DMS 273 treated with DMSO at 0.1 percent for 48 hours (cell line): Measurements from ENCODE around the gene DNAAF1.
"Not testable (repeated sequence)": the region's sequence is repeated elsewhere in the genome, so short reads cannot be mapped to it uniquely, and the experiment has no call there.

Experiments used
- DNase-seq: peaks from one replicate; lab custom pipeline; 2025; lab: John Stamatoyannopoulos, UW

Gene DNAAF1

DNA sequence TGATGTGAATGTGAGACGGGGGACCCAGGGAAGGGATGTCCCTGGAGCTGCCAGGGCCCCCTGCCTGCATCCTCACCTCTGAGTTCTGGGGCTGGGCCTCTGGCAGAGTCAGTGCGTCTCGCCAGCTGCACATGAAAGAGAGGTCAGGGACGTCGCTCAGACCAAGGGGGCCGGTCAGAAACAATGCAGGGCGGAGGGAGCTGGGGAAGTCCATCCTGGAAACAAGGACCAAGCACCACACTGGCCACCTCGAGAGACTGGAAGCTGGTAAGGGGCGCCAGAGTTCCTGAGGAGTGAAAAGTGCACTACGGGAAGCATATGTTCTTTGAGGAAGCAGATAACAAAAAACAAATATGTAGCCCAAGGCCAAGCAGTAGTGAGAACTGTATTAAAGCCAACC, 39.7 kb downstream of the DNAAF1 start:
- DNase-seq: no peak

- peak; percentile 68 for DNase-seq
Observed at GRCh38 chr16:84186685-84187437, 41.8 kb downstream of the DNAAF1 start, which contains the start of gene TAF1C. Gene TAF1C, minus strand, starts transcription at chr16:84187057. Its CDS starts 2,069 bp downstream, at chr16:84184988.

- DNase-seq: no peak
Observed at GRCh38 chr16:84190731-84191388, 45.8 kb downstream of the DNAAF1 start, which contains the start of gene ADAD2. Gene ADAD2, plus strand, starts transcription at chr16:84191157. Its CDS starts 74 bp downstream, at chr16:84191231.

- no peak for DNase-seq
Observed at GRCh38 chr16:84191466-84191865, 46.4 kb downstream of the DNAAF1 start.

DNA sequence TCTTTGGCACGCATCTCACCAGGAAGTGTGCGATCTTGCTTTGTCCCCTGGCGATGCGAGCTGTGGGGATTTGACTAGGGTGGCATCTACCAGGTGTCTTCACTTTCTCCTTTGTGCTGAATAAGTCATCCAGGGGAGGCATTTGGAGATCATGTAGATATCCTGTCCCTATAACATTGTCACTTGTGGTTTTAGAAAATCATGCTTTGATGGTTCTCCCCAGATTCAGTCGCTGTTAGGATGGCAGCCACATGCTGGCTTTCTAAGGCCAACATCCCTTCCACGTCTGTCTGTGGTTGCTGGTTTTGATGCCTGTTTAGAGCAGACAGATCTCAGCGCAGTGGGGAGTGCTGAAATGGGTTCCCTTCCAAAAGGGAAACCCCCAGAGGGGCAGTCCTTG, 48.4 kb downstream of the DNAAF1 start:
- DNase-seq: no peak

DNA sequence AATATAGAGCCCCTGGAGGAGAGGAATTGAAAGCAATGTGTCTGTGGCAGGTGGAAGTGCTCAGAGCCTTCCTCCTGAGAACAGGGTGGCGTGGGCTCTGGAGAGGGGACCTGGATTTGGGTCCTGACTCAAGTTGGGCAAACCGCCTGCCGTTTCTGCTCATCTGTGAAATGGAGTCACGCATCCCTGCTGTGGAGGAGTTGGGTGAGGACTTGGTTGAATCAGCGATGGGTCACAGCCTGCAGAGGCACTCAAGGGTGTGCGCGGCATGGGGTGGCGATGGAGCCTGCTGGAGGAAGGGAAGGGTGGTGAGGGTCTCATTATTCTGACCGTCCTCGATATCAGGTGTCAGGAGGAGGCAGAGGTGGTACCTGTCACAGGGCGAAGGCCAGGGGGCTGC, 48.9 kb downstream of the DNAAF1 start:
- no peak for DNase-seq

DNA sequence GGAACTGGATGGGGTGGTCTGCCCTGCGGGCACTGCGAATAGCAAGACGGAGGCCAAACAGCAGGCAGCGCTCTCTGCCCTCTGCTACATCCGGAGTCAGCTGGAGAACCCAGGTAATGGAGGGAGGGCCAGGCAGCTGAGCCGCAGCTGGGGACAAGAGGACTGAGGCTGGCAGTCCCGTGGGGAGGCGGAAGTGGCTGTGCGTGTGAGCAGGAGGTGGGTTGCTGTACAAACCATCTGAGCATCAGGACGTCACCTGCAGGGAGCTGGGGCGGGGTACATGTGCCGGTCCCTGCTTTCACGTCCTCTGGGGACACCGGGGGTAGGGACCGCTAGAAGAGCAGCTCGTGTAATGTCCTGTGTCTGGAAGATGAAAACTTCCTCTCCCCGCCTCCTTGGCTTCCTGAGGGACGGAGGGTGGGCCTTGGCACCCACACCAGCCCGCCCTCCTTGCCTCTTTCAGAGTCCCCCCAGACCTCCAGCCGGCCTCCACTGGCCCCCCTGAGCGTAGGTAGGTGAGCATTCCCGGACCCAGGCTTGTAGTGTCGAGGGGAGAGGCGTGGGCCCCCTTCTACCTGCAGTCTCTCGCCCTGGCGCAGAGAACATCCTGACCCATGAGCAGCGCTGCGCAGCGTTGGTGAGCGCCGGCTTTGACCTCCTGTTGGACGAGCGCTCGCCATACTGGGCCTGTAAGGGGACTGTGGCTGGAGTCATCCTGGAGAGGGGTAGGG, 49.5 kb downstream of the DNAAF1 start:
- no peak for DNase-seq

DNA sequence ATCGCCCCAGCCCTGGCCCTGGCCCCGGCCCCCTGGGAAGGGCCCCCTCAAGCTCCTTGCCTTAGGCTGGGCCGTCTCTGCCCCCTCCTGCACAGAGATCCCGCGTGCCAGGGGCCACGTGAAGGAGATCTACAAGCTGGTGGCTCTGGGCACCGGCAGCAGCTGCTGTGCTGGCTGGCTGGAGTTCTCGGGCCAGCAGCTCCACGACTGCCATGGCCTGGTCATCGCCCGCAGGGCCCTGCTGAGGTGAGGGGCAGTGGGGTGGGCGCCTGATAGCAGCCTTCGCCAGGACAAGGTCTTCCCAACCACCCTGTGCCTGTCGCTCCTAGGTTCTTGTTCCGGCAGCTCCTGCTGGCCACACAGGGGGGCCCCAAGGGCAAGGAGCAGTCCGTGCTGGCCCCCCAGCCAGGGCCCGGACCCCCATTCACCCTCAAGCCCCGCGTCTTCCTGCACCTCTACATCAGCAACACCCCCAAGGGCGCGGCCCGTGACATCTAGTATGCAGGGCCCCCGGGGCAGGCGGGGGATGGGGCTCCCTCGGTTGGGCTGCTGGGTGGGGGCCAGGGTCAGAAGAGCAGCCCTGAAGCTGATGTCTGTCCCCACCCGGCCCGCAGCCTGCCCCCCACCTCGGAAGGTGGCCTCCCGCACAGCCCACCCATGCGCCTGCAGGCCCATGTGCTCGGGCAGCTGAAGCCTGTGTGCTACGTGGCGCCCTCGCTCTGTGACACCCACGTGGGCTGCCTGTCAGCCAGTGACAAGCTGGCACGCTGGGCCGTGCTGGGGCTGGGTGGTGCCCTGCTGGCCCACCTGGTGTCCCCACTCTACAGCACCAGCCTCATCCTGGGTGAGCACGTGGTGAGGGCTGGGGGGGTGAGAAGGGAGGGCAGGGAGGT, 50.3 kb downstream of the DNAAF1 start:
- no peak for DNase-seq

DNA sequence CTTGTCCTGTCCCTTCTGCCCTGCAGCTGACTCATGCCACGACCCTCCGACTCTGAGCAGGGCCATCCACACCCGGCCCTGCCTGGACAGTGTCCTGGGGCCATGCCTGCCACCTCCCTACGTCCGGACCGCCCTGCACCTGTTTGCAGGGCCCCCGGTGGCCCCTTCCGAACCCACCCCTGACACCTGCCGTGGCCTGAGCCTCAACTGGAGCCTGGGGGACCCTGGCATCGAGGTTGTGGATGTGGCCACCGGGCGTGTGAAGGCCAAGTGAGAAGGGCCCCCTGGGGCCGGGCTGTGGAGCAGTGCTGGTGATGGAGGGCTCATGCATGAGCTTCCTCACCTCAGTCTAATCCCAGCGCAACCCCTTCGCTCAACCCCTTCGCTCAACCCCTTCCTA, 51.0 kb downstream of the DNAAF1 start:
- no peak for DNase-seq

DNA sequence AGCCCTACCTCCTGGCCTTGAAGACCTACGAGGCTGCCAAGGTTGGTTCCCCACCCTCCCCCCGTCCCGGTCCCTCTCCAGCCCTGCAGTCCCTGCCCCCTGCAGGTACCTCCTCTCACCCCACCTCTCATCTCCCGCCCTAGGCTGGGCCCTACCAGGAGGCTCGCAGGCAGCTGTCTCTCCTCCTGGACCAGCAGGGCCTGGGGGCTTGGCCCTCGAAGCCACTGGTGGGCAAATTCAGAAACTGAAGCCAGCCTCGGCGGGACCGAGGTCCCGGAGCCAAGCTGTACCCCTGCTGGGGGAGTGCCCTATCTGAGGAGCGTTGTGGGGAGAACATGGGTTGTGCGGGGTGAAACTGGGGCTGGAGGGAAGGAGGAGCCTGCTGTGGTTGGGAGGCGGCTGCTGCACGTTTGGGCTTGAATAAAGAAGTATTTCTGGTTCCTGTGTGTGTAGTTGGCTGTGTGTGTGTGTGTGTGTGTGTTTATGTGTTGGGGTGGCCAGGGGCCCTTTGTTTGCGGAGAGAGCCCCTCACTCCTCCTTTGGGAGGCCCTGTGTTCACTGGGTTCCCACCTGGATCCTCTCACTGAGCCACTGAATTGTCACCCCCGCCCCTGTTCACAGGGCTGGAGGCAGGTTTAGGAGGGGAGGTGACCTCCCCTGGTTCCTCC, 51.8 kb downstream of the DNAAF1 start:
- no peak for DNase-seq

DNA sequence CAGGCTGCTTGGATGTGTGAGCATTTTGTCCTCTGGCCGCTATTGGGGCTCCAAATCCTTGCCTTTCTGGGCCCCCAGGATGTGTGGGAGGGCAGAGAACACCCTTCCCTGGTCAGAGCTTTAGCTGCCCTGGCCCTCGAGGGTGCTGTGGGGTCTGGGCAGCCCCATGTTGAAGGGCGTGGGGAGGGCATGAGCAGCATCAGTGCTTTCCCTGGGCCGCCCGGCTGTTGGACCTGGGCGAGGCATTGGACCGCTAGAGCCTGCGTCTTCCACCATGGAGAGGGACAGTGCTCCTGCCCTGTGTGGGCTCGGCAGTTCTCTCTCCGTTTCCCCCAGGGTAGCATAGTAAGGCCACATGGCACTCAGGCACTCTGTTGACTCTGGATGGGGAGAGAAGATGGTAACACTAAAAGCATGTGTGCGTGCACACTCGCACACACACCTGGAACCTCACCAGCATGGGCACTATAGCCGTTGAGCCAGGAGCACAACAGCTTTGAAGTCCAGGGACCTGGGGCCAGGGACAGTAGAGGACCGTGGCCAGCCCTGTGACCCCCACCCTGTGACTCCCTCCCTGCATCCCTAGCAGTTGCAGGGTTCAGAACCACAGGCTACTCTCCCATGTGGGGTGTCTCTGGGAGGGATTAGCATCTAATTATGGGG, 52.5 kb downstream of the DNAAF1 start:
- no peak for DNase-seq

DNA sequence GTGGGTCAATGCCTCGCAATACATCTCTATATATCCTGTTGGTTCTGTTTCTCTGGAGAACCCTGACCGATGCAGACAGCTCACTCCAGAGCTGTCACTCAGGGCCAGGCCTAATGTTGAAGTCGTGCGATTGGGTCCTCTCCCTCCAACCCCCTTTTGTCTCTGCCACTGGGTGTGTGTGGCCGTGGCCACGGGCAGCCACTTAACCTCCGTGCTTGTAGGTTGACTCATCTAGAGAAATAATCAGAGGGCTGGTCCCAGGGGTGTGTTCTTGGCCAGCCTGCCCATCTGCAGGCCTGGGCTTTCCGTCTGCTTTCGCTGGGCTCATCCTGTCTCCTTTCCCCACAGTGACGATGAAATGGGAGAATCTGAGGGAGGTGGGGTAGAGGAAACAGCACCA, 53.3 kb downstream of the DNAAF1 start:
- no peak for DNase-seq

DNA sequence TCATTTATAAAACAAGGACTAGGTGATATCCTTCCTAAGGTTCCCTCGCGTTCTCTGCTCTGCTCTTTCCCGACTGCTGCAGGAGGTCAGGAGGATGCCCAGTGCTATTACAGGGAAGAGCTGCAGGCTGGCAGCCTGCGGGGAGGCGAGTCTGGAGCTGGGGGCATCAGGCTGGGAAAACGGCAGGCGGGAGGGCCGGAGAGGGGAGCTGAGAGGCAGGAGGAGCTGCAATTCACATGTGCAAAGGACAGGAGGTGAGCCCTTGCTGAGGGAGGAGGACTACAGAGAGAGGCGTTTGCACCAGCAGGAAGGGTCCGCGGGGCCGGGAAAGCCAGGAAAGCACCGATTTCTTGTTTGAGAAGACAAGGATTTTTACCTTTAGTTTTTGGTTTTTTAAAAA, 54.0 kb downstream of the DNAAF1 start:
- no peak for DNase-seq

- DNase-seq: no peak
Observed at GRCh38 chr16:84199861-84200260, 54.8 kb downstream of the DNAAF1 start.

DNA sequence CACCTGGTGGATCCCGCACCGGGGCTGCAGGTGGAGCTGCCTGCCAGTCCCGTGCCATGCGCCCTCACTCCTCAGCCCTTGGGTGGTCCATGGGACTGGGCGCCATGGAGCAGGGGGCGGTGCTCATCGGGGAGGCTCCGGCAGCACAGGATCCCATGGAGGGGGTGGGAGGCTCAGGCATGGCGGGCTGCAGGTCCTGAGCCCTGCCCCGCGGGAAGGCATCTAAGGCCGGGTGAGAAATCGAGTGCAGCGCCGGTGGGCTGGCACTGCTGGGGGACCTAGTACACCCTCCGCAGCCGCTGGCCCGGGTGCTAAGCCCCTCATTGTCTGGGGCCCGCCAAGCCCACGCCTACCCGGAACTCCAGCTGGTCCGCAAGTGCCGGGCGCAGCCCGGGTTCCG, 59.4 kb downstream of the DNAAF1 start:
- not testable (repeated sequence) for DNase-seq

GRCh38 chr16:84205123-84205522, 60.0 kb downstream of the DNAAF1 start:
- not testable (repeated sequence) for DNase-seq

GRCh38 chr16:84205976-84206691, 61.0 kb downstream of the DNAAF1 start:
- no peak for DNase-seq

GRCh38 chr16:84207251-84207650, 62.1 kb downstream of the DNAAF1 start:
- DNase-seq: no peak

DNA sequence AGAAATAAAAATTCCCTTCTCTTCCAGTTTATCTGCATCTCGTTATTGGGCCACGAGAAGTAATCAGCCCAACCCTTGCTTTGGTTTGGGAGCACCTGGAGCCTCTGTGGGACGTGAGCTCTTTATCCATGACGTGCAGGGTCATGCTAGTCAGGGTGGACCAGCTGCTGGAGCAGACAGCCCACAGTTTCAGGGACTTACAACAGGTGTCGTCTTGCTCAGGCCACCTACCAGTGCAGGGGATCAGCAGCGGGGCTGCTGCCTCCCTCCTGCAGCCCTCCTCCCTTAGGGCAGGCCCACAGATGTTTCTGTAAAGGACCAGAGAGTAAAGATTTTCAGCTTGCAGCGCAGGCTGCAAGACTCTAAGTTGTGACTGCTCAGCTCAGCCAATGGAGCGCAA, 62.8 kb downstream of the DNAAF1 start:
- DNase-seq: peak; percentile 11

DNA sequence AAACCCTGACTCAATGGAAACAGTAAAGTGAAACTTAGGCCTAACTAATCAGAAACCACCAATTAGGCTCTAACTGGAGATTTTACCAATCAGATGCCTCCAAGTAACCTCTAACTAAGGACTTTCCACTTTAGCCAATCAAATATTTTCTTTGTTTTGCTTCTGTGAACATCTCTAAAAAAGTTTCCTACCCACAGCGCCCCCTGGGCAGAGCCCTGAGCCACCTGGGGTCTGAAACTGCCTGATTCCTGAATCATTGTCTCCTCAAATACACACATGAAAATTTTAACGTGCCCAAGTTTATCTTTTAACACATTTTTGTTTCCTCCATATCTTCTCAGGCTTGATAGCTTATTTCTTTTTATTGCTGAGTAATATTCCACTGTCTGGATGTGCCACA, 64.9 kb downstream of the DNAAF1 start:
- DNase-seq: no peak
